NCI-H2227 (cell line): Measurements from ENCODE around the gene ZNF451.
"Not testable (repeated sequence)": the region's sequence is repeated elsewhere in the genome, so short reads cannot be mapped to it uniquely, and the experiment has no call there.

ENCODE experiments used
- DNase-seq: peaks from one replicate; lab custom pipeline; 2025; ENCODE audit not compliant: unreplicated experiment; lab: John Stamatoyannopoulos, UW

ZNF451 gene

DNA sequence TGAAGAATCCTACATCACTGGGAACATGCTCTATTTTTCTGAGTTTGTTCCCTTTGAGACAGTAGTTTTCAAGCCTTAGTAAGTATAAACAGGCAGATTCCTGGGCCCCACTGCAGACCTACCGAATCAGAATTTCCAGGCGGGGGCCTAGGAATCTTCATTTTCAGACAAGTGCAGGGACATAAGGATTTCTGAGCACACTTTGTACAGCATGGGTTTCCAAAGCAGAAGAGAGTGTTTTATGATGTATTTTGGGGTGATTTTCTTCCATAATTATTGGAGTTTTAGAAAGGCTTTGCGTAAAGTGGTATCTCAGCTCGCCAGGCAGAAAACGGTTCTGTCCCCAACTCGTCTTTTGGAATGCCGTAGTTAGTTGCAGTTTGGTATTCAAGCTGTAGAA, 1.4 kb downstream of the ZNF451 start:
- DNase-seq = not testable (repeated sequence)

DNA sequence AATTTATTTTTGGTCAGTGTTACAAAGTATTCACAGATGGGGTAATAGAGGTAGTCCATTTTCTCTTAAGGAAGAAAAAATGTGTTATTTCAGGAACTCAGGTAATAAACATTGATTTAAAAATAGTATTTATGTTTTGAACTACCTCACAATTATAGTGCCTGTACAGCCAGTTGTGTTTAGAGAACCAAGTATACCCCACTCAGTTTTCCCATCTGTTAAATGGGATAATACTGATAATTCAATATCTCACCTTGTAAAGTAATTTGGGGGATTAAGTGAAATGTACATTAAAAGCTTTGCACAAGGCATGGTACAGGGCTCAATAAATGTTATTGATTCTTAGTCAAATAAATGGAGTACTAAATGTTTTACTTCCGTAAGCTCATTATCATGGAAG, 4.7 kb downstream of the ZNF451 start:
- DNase-seq = no peak

DNA sequence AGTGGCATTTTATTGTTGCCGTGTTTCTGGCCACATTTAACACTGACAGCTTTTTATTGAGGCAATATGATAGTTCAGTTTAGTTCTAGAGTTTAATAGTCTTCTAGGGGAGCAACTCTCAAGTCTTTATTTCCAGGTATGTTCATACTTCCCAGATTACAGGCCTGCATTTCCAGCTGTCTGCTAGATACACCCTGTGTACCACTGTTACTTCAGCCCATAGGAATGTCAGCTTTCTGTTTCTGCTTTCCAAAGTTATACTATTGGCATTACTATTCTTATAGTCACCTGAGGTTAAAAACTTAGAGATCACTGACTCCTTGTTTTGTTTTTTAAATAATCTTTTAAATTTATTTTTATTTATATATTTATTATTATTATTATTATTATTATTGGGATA, 7.6 kb downstream of the ZNF451 start:
- no peak for DNase-seq

GRCh38 chr6:57102976-57103375, 13.0 kb downstream of the ZNF451 start:
- DNase-seq = no peak

DNA sequence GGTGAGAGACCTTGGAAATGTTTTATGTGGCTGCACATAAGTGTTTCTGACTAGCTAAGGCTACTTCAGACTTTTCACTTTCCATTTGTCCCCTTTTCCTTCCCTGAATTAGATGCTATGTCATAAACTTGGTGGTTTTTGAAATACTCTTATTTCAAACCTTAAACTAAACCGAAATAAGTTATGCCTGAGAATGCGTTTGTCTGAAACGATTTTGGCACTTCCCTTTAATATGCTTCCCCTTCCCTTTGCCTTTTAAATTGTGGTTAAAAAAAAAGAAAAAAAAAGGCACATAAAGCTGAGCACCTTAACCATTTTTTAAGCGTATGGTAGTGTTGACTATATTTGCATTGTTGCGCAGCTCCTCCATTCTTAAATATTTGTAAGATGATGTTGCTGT, 14.3 kb downstream of the ZNF451 start:
- DNase-seq = no peak

DNA sequence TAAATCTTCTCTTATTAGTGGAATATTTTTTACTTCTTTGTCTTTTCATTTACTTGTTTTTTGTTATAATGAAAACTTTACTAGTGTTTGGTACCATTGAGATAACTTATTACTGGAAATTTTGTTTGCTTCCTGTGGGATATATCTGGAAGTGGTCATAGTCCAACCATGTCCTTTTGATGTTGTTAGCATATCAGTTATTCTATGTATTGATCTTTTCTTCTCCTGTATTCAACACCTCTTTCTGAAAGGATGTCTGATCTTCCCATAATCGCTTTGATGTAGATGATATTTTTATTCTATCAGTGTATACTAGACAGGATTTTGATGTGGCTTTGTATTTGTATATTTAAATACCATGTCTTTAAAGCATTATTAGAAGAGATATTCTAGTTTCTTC, 17.0 kb downstream of the ZNF451 start:
- DNase-seq = no peak

- DNase-seq = no peak
These were observed 18.7 kb downstream of the ZNF451 start for GRCh38 chr6:57108691-57109090.

- no peak for DNase-seq
These were observed 19.9 kb downstream of the ZNF451 start for GRCh38 chr6:57109880-57110279.

GRCh38 chr6:57113105-57113504, 23.1 kb downstream of the ZNF451 start:
- no peak for DNase-seq

GRCh38 chr6:57116776-57117175, 26.8 kb downstream of the ZNF451 start:
- DNase-seq = no peak

- no peak for DNase-seq
These were observed 27.8 kb downstream of the ZNF451 start for GRCh38 chr6:57117796-57118195.

- no peak for DNase-seq
These were observed 33.1 kb downstream of the ZNF451 start for GRCh38 chr6:57123111-57123510.

- no peak for DNase-seq
These were observed 37.8 kb downstream of the ZNF451 start for GRCh38 chr6:57127763-57128162.

DNA sequence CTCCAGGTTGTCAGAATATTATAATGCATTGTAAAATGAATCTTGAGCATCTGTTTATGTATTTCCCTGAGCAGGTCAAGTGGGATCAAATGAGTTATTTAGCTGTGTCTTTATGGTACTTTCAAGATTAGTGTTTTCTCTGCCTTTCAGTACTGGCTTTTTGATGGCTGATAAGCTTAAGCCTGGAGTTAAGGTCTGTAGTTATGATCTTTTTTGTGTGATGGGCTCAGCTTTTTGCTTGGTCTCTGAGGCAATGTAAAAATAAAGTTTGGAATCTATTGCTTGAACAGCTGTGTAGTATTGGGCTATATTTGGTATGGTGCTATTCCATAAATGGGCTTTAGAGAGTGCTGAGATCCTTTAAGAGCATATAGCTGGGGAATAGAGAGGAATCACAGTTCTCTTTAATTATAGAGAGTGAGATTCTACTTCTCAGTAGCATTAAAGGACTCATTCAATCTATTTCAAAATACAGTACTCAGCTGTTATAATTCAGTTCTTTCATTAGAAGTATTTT, 40.7 kb downstream of the ZNF451 start:
- DNase-seq = no peak

- DNase-seq = no peak
These were observed 45.0 kb downstream of the ZNF451 start for GRCh38 chr6:57134954-57135353.

DNA sequence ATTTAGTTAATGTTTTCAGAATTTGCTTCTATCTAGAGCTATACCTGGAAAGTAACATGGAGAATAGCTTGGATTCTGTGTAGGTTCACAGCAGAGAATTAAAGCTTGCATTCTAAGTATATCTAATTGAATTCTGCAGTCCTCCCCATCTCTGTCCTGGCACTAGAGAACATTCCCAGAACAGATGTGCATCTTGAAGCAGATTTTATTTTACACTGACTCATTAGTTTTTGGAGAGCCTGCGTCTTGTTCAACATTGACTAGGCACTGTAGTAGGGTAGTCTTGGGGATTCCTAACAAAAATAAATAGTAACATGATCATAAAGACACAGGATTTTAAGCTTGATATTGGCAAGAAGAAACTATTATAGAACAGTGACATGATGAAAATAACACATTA, 45.9 kb downstream of the ZNF451 start:
- DNase-seq = no peak

DNA sequence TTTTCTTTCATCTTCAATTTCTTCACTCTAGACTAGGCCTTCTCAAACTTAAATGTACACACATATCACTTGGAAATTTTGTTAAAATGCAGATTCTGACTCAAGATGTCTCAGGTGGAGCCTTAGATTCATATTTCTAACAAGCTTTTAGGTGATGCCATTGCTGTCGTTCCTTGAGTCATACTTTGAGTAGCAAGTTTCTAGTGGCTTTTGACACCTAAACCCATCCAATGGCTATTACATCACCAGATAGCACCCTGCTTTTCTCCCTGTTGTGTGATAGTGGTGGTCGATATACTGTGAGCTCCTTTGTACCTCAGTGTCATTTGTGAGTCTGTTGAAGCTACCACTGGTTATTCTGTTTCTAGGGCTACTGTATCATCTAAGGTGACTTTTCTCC, 47.4 kb downstream of the ZNF451 start:
- no peak for DNase-seq

- DNase-seq = no peak
These were observed 48.0 kb downstream of the ZNF451 start for GRCh38 chr6:57138026-57138425.

- no peak for DNase-seq
These were observed 51.6 kb downstream of the ZNF451 start for GRCh38 chr6:57141451-57142177.

DNA sequence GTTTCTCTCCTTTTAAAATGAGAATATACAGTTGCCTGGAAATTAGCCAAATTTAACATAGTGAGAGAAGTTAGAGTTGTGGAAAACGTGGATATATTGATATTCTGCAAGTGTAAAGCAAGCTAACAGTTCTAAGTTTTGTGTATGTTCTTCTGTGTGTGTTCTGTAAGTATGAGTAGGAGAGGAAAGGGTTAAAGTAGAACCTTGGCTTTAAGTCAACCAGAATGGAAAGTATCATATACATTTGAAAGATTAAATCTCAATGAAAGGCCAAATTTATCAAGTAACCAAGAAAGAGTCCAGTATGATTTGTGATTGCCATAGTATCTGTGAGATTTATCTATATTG, 52.2 kb downstream of the ZNF451 start:
- DNase-seq = no peak

GRCh38 chr6:57143690-57144089, 53.7 kb downstream of the ZNF451 start:
- no peak for DNase-seq

DNA sequence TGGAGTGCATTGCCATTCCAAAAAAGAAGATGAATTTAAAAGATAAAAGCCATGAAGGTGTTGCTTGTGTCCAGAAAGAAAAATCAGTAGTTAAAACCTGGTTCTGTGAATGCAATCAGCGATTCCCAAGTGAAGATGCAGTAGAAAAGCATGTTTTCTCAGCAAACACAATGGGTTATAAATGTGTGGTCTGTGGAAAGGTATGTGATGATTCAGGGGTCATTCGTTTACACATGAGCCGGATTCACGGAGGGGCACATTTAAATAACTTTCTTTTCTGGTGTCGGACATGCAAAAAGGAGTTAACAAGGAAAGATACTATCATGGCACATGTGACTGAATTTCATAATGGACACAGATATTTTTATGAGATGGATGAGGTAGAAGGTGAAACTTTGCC, 57.4 kb downstream of the ZNF451 start:
- no peak for DNase-seq
